NK-92 treated with Interleukin-12 subunit alpha and Interleukin-12 subunit beta, amount 100 ng/mL, for 24 hours (cell line): Measurements from ENCODE around the gene MMP24.

Source experiments
- DNase-seq: peaks from one replicate; lab custom pipeline; 2025; lab: John Stamatoyannopoulos, UW

Gene MMP24

DNA sequence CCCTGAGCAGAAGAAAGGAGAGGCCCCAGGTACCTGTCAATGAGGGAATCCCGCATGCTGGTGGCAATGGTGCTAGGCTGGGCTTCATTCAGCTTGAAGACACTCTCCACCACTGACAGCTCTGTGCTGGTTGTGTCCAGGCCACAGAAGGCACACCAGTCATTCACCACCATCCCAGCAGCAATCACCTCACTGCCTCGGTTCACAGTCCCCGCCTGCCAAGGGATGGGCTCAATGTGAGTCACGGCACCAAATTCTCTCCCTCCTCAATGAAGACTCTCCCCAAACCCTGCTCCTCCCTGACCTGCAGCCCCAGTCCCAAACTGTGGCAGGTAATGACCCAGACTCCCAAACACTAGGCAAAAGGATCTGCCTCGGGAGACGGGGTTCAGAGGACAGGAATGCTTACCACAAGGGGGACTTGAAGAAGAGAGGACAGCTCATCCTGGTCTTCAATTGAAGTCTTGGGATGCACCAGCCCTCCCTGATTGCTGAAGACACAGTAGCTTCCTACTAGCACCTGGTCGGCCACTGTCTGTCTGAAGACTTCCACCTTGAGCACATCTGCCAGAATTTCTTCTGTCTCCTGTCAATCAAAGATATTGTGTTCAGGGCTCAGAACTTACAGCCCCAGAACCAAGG, 53.2 kb downstream of the MMP24 start:
- no peak for DNase-seq

DNA sequence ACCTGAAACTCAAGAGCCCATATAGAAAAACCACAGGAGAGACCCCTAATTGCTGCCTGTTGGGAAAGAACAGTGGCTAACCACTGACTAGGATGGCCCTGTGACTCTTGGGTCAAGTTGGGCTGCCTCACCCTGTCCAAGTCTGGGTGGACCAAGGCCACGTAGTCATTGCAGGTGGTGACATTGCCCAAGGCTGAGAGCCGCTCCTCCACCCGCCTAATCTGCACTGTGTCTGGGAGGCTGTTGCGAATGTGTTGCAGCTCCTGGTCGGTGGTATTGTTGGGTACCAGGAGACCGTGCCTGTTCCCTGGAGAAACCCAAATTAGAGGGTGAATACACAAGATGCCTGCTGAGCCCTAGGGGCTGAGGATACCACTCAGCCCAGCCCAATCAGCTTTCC, 54.0 kb downstream of the MMP24 start:
- DNase-seq, result no peak

DNA sequence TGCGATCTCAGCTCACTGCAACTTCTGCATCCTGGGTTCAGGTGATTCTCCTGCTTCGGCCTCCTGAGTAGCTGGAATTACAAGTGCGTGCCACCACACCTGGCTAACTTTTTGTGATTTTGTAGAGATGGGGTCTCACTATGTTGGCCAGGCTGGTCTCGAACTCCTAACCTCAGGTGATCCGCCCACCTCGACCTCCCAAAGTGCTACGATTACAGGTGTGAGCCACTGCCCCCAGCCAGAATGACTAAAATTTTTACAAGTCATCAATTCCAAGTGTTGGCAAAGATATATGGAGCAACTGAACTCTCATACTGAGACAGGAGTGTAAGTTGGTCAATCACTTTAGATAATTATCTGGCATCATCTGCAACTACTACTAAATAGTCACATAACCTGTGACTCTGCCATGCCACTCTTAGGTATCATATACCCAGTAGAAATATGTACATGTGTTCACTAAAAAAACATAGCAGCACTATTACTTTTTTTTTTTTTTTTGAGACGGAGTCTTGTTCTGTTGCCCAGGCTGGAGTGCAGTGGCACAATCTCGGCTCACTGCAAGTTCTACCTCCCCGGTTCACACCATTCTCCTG, 55.1 kb downstream of the MMP24 start:
- DNase-seq, result no peak

DNA sequence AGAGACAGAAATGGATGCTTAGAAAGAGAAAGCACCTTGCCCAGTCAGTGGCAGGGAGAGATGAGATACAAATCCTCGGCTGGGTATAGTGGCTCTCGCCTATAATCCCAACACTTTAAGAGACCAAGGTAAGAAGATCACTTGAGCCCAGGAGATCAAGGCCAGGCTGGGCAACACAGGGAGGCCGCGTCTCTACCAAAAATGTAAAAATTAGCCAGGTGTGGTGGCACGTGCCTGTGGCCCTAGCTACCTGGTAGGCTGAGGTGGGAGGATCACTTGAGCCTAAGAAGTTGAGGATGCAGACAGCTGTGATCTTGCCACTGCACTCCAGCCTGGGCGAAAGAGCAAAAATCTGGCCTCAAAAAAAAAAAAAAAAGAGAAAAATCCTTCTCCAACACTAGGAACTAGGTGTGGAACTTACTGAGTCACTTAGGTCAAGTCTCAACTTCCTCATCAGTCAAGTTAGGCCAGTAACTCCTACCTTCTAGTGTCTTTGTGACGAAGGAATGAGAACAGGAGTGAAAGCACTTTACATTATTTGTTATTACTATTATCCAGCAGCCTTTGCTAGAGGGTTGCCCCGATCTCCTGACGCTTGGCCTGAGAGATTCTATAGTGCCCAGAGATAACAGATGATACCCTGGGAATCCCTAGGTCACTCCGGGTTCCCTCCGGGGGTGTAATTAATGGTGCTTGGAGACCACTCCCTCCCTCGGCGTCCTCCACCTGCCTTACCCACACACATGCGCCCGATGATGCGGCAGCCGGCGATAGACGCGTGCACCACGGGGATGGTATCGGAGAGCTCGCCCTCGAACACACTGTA, 57.2 kb downstream of the MMP24 start:
- no peak for DNase-seq

DNA sequence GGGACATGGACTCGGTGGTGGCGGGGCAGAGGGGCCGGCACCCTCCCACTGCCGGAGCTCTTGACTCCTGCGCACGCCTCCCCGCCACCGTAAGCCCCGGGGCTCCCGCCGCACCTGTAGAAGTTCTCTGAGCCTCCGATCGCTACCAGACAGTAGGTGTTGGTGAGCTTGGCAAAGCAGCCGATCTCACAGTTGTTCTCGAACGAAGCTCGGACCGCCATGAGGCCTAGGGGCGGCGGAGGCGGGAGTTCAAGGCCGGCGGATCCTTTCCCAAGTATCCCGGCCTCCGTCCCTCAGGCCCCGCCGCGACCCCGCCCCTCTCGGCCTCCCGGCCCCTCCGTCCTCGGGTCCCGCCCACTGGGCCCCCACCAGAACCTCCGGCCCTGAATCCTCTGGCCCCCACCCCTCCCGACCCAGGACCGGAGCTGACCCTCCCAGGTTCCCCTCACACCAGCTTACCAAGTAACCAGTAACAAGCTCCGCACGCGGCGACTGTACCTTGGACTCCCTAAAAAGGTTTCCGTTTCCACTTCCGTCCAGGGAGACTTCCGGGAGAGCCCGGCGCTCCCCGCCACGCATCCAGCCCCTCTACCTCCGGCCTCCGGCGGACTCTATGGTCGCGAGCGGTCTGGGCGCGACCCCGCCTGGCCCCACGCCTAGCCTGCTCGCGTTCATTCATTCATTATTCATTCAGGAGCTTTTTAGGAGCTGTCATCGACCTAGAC, 57.9 kb downstream of the MMP24 start, which contains the start of gene EIF6:
Gene EIF6 (minus strand): TSS at position 506 of the 725 bp plus-strand sequence. CDS start 285 bp downstream, at position 221.
- peak; percentile 71 for DNase-seq

DNA sequence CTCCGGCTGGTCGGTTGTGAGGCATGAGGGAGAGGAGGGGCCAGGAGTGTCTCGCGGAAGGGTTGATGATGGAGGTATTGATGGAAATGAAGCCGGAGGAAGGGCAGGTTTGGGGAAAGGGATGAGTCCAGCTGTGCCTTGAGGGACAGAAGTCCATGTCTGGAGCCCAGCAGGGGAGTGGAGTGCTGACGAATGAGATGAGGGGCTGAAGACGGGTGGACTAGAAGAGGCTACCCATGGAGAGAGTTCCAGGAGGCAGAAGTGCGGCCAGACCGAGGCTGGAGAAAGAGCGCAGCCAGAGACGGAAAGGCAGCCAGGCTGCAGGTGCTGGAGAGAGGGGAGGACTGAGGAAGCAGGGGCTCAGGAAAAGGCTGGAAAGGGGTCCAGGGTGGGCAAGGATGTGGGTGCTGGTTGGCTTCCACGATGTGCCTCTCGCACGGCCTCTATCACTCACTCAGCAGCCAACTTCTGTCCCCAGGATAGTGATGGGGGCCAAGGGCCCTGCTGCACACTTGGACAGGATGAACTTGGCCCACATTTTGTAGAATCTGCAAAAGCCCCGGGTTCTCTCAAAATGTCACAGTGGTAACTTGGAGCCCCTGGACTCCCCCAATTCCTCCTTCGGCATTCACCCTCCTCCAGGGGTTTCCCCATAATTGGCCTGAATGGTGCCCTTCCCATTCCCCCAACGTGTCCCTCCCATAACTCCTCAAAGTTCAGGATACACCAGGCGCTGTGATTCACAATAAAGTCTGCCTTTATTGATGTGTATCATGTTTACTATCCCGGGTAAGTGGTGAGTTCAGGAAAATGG, 58.7 kb downstream of the MMP24 start:
- DNase-seq, result no peak

DNA sequence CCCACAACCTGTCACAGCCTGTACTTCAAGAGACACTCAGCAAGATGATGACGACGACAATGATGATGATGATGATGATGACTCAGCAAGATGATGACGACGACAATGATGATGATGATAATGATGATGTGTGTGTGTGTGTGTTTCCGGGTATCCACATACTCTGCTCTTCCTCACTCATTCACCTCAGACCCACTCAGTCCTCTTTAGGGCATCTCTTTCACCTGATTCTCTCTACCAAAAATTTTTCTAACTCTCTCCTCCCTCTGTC, 59.3 kb downstream of the MMP24 start:
- DNase-seq, result no peak

DNA sequence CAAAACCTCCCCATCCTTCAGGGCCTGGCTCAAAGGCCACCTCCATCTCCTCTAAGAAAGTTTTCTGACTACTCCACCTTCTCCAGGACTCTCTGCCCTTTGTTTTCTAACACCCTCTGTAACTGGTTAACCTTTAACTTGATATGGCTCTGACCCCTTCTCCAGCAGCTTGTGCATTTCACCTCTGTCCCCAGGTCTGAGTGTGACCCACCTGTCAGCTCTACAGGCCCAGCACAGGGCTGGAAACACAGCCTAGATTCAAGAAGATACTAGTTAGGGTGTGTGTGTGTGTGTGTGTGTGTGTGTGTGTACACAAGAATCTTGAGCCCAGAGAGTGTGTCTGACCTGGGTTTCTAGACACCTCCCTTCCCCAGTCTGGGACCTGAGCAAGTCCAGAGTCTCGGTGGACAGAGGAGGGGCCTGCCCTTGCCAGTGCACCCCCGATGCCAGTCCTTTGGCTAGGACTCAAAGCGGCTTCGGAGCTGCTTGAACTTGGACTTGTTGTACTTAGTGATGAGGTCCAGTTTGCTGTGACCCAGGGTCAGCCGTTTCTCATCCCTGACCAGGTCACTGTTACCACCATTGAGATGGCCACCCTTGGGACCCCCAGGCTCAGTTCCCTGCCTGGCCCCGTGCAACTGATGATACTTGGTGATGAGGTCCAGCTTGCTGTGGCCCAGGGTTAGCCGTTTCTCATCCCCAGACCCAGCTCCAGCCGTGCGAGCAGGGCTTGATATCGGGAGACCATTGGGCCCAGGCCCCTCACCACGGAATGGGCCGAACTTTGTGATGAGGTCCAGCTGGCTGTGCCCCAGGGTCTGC, 59.8 kb downstream of the MMP24 start:
- DNase-seq, result no peak

DNA sequence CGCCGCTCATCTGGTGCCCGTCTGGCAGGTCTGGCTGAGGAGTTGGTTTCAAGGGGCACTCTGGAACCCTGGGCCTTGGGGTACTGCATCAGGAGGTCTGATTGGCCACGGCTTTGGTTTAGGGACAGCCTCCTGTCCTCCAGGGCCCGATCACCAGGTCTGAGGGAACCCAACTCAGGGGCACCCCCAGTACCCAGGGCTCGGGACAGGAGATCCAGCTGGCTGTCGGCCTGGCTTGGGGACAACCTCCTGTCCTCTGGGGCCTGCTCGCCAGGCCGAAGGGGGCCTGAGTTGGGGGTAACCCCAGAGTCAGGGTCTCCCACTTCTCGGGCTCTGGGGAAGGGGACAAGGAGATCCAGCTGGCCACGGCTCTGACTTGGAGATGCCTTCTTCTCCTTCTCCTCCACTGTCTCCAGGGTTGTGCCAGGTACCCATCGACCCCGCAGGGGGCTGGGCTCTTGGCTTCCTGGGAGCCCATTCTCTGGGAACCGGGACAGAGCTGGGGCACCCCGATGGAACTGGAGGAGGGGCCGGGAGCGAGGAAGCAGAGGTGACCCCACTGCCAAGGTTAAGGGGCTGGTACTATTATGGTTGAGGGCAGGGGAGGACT, 60.5 kb downstream of the MMP24 start:
- DNase-seq, result no peak

DNA sequence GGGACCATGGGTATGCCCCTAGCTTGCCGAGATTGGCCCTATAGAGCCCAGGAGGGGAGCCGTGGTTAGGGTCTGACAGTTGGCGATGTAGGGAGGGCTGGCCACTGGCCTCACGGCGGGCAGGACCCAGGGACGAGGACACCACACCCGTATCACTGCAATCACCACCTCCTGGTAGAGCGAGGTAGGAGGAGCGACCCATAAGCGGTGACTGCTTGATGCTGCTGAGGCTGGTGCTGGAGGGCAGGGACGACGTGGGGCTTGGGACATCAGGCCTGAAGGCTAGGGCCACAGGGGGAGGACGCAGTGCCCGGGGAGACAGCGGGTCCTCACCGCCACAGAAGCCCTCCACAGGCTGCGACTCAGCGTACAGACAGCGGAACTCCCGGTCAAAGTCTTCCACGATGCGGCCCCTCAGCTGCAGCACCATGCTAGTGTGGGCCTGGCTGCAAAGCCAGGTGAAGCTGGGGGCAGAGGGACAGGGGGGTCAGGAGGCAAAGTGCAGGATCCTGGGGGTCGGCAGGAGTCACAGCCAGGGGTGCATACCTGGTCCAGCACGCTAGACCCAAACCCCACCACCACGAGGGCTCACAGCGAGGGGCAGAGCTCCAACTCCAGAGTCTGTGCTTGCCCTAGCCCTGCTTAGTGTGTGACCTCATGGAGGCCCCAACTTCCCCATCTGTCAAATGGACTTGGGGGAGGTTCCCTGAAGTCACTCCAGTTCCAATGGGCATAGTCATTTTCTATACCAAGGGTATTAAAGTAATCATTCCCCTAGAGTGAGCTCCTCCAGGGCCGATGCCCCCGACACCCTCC, 61.2 kb downstream of the MMP24 start:
- DNase-seq, result no peak

DNA sequence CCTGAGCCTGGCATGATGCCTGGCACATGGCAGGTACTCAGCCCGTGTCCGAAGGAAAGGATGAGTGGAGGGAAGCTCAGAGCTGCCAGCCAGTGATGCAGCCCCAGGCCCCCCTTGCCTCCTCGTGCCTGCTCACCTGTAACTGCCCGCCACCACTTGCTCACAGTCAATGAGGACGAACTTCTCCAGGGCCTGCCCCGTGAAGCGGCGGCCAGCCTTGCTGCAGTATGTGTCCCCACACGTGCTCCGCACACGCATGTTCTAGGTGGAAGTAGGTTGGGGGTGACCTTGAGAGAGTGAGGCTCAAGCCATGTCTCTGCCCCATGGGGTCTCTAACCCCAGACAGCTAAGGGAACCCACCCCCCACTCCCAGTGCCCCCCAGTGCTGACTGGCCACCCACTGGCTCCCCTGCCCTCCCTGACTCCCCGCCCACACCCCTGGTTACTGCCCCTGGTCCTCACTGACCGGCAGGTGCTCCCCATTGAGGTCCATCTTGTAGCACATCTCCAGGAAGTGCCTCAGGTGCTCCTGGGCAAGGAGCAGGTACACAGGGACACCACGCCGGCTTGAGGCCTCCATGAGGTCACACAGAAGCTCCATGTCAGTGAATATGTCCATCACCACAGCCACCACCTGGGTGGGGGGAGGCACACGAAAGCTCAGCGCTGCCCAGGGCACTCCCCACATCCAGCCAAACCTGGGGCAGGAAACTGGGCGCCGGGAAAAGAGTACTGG, 62.0 kb downstream of the MMP24 start:
- DNase-seq, result no peak

DNA sequence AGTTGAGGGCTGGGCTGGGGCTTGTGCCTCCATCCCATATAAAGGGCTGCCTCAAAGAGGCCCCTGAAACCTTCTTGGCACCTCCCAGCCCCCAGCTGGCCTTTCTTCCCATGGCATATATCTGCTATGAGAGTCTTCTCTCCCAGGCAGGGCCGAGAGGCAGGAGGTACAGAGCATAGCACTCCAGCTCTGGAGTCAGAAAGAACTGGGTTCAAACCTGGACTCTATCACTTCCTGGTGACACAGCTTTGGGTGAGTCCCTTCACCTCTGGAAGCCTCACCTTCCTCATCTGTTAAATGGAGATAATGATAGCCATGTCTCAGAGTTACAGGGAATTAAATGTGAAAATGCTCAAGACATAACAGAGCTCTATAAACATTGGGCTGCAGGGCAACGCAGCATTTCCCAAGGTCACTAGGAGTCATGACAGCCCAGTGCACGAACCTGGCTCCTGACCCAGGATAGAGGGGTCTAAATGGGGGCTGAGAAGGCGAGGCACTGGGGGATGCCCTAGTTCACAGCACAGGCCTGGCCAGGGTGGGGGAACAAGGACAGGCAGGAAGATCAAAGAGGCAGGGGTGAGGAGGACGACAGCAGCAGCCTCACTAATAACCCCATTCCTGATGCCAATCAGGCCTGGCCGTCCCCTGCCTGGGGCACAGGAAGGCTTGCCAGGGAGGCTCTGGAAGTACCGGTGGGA, 63.8 kb downstream of the MMP24 start:
- no peak for DNase-seq

DNA sequence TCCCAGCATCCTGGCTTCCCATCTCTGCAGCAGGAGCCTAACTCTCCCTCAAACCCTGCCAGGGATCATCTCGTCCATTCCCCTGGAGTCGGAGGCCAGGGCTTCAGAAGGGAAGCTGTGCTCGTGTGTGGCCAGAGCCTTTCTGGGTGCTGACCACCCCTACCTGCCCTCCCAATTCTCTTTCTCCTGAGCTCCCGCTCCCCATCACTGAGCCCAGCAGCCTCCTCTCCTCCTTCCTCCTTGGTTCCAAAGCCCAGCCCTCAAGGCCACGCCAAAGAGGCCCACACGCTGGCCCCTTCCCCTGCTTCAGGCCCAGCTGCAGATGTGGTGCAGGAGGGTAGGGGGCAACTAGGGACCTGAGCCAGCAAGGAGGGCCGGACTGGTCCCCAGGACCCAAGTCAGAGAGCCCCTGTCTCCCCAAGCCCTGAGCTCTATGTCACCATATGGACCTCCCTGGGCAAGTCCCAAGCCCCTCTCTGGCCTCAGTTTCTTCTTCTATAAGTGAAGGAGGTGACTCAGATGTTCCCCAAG, 64.5 kb downstream of the MMP24 start:
- no peak for DNase-seq

DNA sequence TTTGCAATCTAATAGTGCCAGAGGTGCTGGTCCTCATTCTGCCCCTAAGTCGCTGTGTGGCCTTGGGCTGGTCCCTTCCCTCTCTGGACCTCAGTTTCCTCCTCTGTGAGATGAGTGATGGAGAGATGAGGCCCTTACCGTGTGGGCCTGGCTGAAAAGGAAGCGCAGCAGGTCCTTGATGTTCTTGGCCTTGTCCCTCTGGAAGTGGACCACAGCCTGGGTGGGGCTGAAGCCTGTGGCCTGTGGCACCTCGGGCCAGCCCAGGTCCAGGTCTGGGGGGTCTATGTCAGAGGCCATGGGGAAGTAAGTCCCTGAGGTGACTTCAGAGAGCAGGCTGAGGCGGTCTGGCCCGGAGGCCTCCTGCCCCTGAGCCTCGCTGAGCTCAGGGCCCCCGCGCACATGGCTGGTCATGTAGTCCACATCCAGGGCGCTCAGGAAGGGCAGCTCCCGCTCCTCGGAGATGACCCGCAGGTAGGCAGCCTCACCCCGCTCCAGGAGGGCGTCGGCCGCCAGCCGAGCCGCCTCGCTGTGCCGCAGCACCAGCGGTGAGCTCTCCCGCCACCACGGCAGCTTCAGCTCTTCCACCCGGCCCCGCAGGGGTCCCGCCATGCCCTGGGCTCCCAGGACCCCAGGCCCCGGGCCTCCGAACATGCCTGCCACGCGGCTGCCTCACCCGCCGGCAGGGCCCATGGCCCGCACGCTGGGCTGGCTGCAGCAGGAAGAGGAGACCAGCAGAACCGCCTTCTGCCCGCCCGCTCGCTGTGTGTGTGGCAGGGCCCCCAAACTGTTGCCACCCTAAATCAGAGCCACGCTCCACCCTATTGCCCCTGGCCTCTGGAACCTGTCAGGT, 65.4 kb downstream of the MMP24 start, which contains the start of gene FAM83C:
Gene FAM83C (minus strand): TSS at position 772 of the 850 bp plus-strand sequence. CDS start 121 bp downstream, at position 651.
- DNase-seq, result no peak

DNA sequence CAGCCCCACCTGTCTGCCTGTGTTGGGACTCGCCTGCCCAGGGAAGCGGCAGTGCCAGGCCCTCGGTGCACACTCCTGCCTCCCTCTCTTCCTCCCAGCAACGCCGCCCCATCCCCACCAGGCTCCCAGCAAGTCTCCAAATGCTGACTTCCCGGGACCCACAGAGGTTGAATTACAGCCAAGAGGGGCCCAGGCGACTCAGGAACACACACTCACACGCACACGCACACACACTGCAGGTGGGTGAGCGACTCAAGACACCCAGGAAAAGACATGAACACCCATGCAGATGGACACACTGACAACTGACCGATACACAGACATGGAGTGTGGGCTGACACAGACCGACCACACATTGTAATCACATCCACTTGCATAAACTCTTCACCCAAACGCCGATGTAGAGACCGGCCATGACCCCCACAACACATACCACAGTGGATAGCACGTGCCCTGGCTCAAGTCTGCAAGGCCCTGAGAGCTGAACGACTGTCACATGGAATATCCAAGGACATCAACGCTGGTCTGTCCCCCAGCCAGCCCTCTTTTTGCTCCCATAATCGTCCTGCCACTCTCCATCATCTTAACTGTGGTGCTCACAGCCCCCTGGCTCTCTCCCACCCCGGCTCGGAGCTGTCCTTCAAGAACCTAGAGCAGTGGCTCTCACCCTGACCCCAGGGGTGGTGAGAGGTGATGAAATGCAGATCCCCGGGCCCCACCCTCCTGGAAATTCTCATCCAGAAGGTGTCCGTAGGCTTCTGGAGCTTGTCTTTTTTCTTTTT, 66.2 kb downstream of the MMP24 start:
- DNase-seq, result no peak
